Activated CD4-positive, alpha-beta T cell treated with anti-CD3 and anti-CD28 coated beads for 36 hours (primary cell): ENCODE results near the gene WDR82. TPM values are rescaled to one million over a fixed set of nuclear protein-coding genes. Genes with fewer than 3 reads are reported as not detected.

Experiments used
- ATAC-seq: fragments of 200-7000 bp; cut with Tn5 transposase; one replicate; pipeline ENCODE4 v1.10.0; 2021; ENCODE audit warnings: mild to moderate bottlenecking, moderate library complexity
- CTCF ChIA-PET: fragments of 350-600 bp; sonication (Branson Sonifier 250); formaldehyde crosslinking; loops from one replicate; lab custom pipeline; 2021; ENCODE audit warnings: antibody characterized with exemption; lab: Charles Lee
- POLR2A ChIA-PET: fragments of 350-600 bp; sonication (Branson Sonifier 250); formaldehyde crosslinking; loops from one replicate; lab custom pipeline; 2021; ENCODE audit warnings: antibody characterized with exemption, inconsistent platforms; lab: Charles Lee
- DNase-seq: peaks from one replicate; pipeline ENCODE4 v3.0.0-alpha.2; 2020
- H3K27ac Mint-ChIP-seq: one replicate; pipeline ENCODE4 v1.8.0; 2021; ENCODE audit warnings: mixed read lengths
- H3K27me3 Mint-ChIP-seq: one replicate; pipeline ENCODE4 v1.8.0; 2021; ENCODE audit warnings: mixed read lengths
- H3K36me3 Mint-ChIP-seq: one replicate; pipeline ENCODE4 v1.8.0; 2021; ENCODE audit warnings: low read depth, mixed read lengths
- H3K4me1 Mint-ChIP-seq: one replicate; pipeline ENCODE4 v1.8.0; 2021; ENCODE audit warnings: mixed read lengths
- H3K4me3 Mint-ChIP-seq: one replicate; pipeline ENCODE4 v1.8.0; 2021; ENCODE audit warnings: mild to moderate bottlenecking, moderate library complexity, mixed read lengths
- H3K9me3 Mint-ChIP-seq: one replicate; pipeline ENCODE4 v1.8.0; 2021; ENCODE audit warnings: low read depth, mixed read lengths
- intact Hi-C, 2 experiments: fragments of 100-400 bp; cut with DNase I in 1 of 2; cut with micrococcal nuclease in 1 of 2; formaldehyde crosslinking; loops; one replicate each; pipeline versions ENCODE4 v1.14.2 to v1.15.1; 2022 to 2024; cut with DNase I, micrococcal nuclease
- total RNA-seq, 2 experiments: library from RNA; stranded (reverse); gene quantifications; one replicate each; pipeline ENCODE4 v1.2.3, GENCODE V29; 2021

WDR82 gene
- total RNA-seq, 2 experiments from 2014 or later, result 95.2 to 113 TPM

GRCh38 chr3:52245322-52246263 is 32.9 kb downstream of the WDR82 start, which contains the start of gene PPM1M:
Gene PPM1M (plus strand): TSS chr3:52245759. CDS start chr3:52245825, 66 bp downstream.
- ChIA-PET POLR2A (interaction anchor here (0.9 to 3.0 kb wide), 3 partner anchors 8 to 32 kb away, joined by 4 to 15 read pairs (median 9); partner anchors contain the start of gene WDR82), CTCF (interaction anchor here (0.6 to 1.6 kb wide), 8 partner anchors 8 to 91 kb away, joined by 3 to 12 read pairs (median 4); partner anchors contain the start of gene POC1A)
- Mint-ChIP-seq H3K27me3 (no peaks in the 10 kb centered on the region), H3K9me3 (peaks cover 3% of the 10 kb centered on the region), H3K27ac (peak within 1 kb of the TSS; percentile 87), H3K4me1 (peaks cover 78% of the 10 kb centered on the region), H3K36me3 (peaks cover 61% of the 10 kb centered on the region), H3K4me3 (peak within 1 kb of the TSS; percentile 85)
- ATAC-seq (peak; percentile 24), DNase-seq (peak; percentile 73)
- intact Hi-C loops, result no loop called here

GRCh38 chr3:52243791-52244628 is 34.4 kb downstream of the WDR82 start:
- intact Hi-C loops, result loop anchor here in 1 of 2 experiments (1.0 kb wide), 1 partner anchor 27 kb away; no protein-coding TSS in a partner anchor
- ATAC-seq, result peak; percentile 11

GRCh38 chr3:52242039-52242438 is 36.4 kb downstream of the WDR82 start:
- ATAC-seq (no peak), DNase-seq (no peak)
- Mint-ChIP-seq H3K9me3 (peaks cover 3% of the 10 kb centered on the region), H3K27me3 (no peaks in the 10 kb centered on the region), H3K4me1 (peaks cover 71% of the 10 kb centered on the region), H3K27ac (peak overlapping the region; percentile 69), H3K36me3 (peaks cover 43% of the 10 kb centered on the region), H3K4me3 (peak overlapping the region; percentile 5)
- POLR2A ChIA-PET, result interaction anchor here (0.6 to 2.5 kb wide), 6 partner anchors 9 to 463 kb away, joined by 3 to 12 read pairs (median 5); partner anchors contain the start of gene WDR82
- intact Hi-C loops, result no loop called here
- CTCF ChIA-PET, result interaction anchor here (0.5 to 2.8 kb wide), 8 partner anchors 8 to 338 kb away, joined by 3 to 34 read pairs (median 4); partner anchors contain the start of gene WDR82

More at GRCh38 chr3:52243791-52244628, 34.4 kb downstream of the WDR82 start:
- DNase-seq, result peak; percentile 76
- no peaks in the 10 kb centered on the region for H3K27me3 Mint-ChIP-seq
- CTCF ChIA-PET, result interaction anchor here (0.8 to 2.1 kb wide), 5 partner anchors 9 to 35 kb away, joined by 3 to 7 read pairs (median 4); no protein-coding TSS in a partner anchor
- POLR2A ChIA-PET, result interaction anchor here (0.7 to 2.1 kb wide), 3 partner anchors 9 to 34 kb away, joined by 3 to 9 read pairs (median 4); partner anchors contain the start of gene WDR82
- peak overlapping the region; percentile 76 for H3K4me3 Mint-ChIP-seq
- H3K9me3 Mint-ChIP-seq, result peaks cover 3% of the 10 kb centered on the region
- H3K27ac Mint-ChIP-seq, result peak overlapping the region; percentile 87
- peaks cover 75% of the 10 kb centered on the region for H3K4me1 Mint-ChIP-seq
- peaks cover 59% of the 10 kb centered on the region for H3K36me3 Mint-ChIP-seq

- POLR2A ChIA-PET, result interaction anchor here (0.5 to 2.5 kb wide), 6 partner anchors 8 to 295 kb away, joined by 3 to 12 read pairs (median 5); partner anchors contain the start of genes UQCC5 and WDR82
- DNase-seq (no peak), ATAC-seq (peak; percentile 11)
- Mint-ChIP-seq H3K36me3 (peaks cover 37% of the 10 kb centered on the region), H3K4me3 (peak overlapping the region; percentile 99), H3K9me3 (peaks cover 3% of the 10 kb centered on the region), H3K27ac (peak overlapping the region; percentile 99), H3K27me3 (no peaks in the 10 kb centered on the region), H3K4me1 (peaks cover 71% of the 10 kb centered on the region)
- CTCF ChIA-PET, result interaction anchor here (0.5 to 2.8 kb wide), 14 partner anchors 8 to 171 kb away, joined by 3 to 34 read pairs (median 5); partner anchors contain the start of gene WDR82
- intact Hi-C loops, result loop anchor here (1.0 kb wide), 3 partner anchors 12 to 37 kb away; partner anchors contain the start of gene WDR82 (in 1 of the 2)
Observed at GRCh38 chr3:52240886-52241370, 37.5 kb downstream of the WDR82 start.

GRCh38 chr3:52240059-52240885 is 38.2 kb downstream of the WDR82 start:
- Mint-ChIP-seq H3K4me1 (peaks cover 77% of the 10 kb centered on the region), H3K27me3 (no peaks in the 10 kb centered on the region)

GRCh38 chr3:52238761-52239701 is 39.4 kb downstream of the WDR82 start, which contains the start of gene TWF2:
Gene TWF2 (minus strand): TSS chr3:52239158. CDS start chr3:52239016, 142 bp downstream.
- ChIA-PET POLR2A (interaction anchor here (0.6 to 1.8 kb wide), 3 partner anchors 10 to 243 kb away, joined by 3 to 25 read pairs (median 7); partner anchors contain the start of genes RPL29 and WDR82), CTCF (interaction anchor here (1.2 to 2.3 kb wide), 6 partner anchors 14 to 100 kb away, joined by 3 to 14 read pairs (median 8); partner anchors contain the start of genes TLR9 and WDR82)
- no peaks in the 10 kb centered on the region for H3K27me3 Mint-ChIP-seq
- DNase-seq (peak; percentile 92), ATAC-seq (peak; percentile 67)
- H3K4me1 Mint-ChIP-seq, result peaks cover 70% of the 10 kb centered on the region
- peaks cover 35% of the 10 kb centered on the region for H3K36me3 Mint-ChIP-seq
- H3K27ac Mint-ChIP-seq, result peak within 1 kb of the TSS; percentile 99
- H3K9me3 Mint-ChIP-seq, result peaks cover 3% of the 10 kb centered on the region
- H3K4me3 Mint-ChIP-seq, result peak within 1 kb of the TSS; percentile 99
- intact Hi-C loops, result loop anchor here (1.0 to 2.0 kb wide), 9 partner anchors 16 to 568 kb away; partner anchors contain the start of genes ALAS1 (in 1 of the 2), PARP3 (in 1 of the 2), POC1A (in 1 of the 2) and TEX264 (in 1 of the 2)

More at GRCh38 chr3:52240059-52240885, 38.2 kb downstream of the WDR82 start:
- intact Hi-C loops, result loop anchor here (1.0 kb wide), 2 partner anchors 13 to 38 kb away; partner anchors contain the start of gene WDR82 (in 1 of the 2)
- Mint-ChIP-seq H3K9me3 (peaks cover 3% of the 10 kb centered on the region), H3K27ac (peak overlapping the region; percentile 99), H3K4me3 (peak overlapping the region; percentile 99), H3K36me3 (peaks cover 37% of the 10 kb centered on the region)
- CTCF ChIA-PET, result interaction anchor here (0.6 to 2.8 kb wide), 12 partner anchors 9 to 99 kb away, joined by 3 to 34 read pairs (median 6); partner anchors contain the start of gene WDR82
- ATAC-seq (peak; percentile 52), DNase-seq (peak; percentile 81)
- POLR2A ChIA-PET, result interaction anchor here (0.5 to 2.5 kb wide), 7 partner anchors 8 to 296 kb away, joined by 3 to 12 read pairs (median 5); partner anchors contain the start of genes GLYCTK, UQCC5 and WDR82

GRCh38 chr3:52238193-52238760 is 40.2 kb downstream of the WDR82 start:
- intact Hi-C loops, result loop anchor here in 1 of 2 experiments (2.0 kb wide), 1 partner anchor 15 kb away; no protein-coding TSS in a partner anchor
- Mint-ChIP-seq H3K4me1 (peaks cover 70% of the 10 kb centered on the region), H3K27me3 (no peaks in the 10 kb centered on the region), H3K4me3 (peak overlapping the region; percentile 99), H3K9me3 (peaks cover under 1% of the 10 kb centered on the region), H3K27ac (peak overlapping the region; percentile 93), H3K36me3 (peaks cover 37% of the 10 kb centered on the region)
- DNase-seq (no peak), ATAC-seq (no peak)
- ChIA-PET CTCF (interaction anchor here (0.7 to 2.3 kb wide), 9 partner anchors 9 to 101 kb away, joined by 3 to 14 read pairs (median 5); partner anchors contain the start of genes TLR9 and WDR82), POLR2A (interaction anchor here (0.6 to 1.8 kb wide), 5 partner anchors 10 to 242 kb away, joined by 3 to 25 read pairs (median 7); partner anchors contain the start of genes GLYCTK, RPL29 and WDR82)
